GM10266 (cell line): ENCODE data around the gene CNTRL.

Experiments
- DNase-seq: peaks from one replicate; pipeline ENCODE4 v3.0.0; 2012; ENCODE audit errors: extremely low spot score
- CTCF ChIP-seq: IDR thresholded peaks from 2 replicates; pipeline ENCODE4 v1.5.1; 2012; ENCODE audit warnings: mild to moderate bottlenecking, low read depth; ENCODE audit not compliant: control insufficient read depth, insufficient read depth; ENCODE audit errors: missing control alignments

Gene CNTRL

GRCh38 chr9:121197132-121197531 is 122.4 kb downstream of the CNTRL start:
- no peak for TF ChIP-seq CTCF
- no peak for DNase-seq

GRCh38 chr9:121198512-121199042 is 123.8 kb downstream of the CNTRL start:
- no peak for TF ChIP-seq CTCF
- DNase-seq = no peak

- DNase-seq = no peak
- TF ChIP-seq CTCF = no peak
These were observed 125.2 kb downstream of the CNTRL start for GRCh38 chr9:121199921-121200320.

- TF ChIP-seq CTCF = no peak
- no peak for DNase-seq
These were observed 125.6 kb downstream of the CNTRL start for GRCh38 chr9:121200356-121200755.

GRCh38 chr9:121201045-121201737 is 126.4 kb downstream of the CNTRL start:
- DNase-seq = peak; percentile 48
- no peak for TF ChIP-seq CTCF

GRCh38 chr9:121201738-121202533 is 127.2 kb downstream of the CNTRL start, which contains the start of gene RAB14:
RAB14 (minus strand) TSS chr9:121201869; CDS start chr9:121193412, 8,457 bp downstream.
- DNase-seq = peak; percentile 99
- peak; percentile 81 for TF ChIP-seq CTCF
